HEK293 (cell line): ENCODE measurements around the gene CDT1.
A peak's percentile ranks its signal among the peaks of the same experiment; 100 is the strongest.

Experiments
- SP3 ChIP-seq: fragments of 450-650 bp; formaldehyde crosslinking; IDR thresholded peaks from 2 replicates; pipeline ENCODE4 v1.5.1; 2016; ENCODE audit warnings: missing biosample characterization, missing genetic modification characterization
- ZBTB20 ChIP-seq: fragments of 450-650 bp; formaldehyde crosslinking; IDR thresholded peaks from 2 replicates; pipeline ENCODE4 v1.5.1; 2016; ENCODE audit warnings: missing biosample characterization, missing genetic modification characterization
- ZEB2 ChIP-seq: fragments of 450-650 bp; formaldehyde crosslinking; IDR thresholded peaks from 2 replicates; pipeline ENCODE4 v1.5.1; 2016; ENCODE audit warnings: missing biosample characterization, missing genetic modification characterization
- ZIC2 ChIP-seq: fragments of 450-650 bp; formaldehyde crosslinking; IDR thresholded peaks from 2 replicates; pipeline ENCODE4 v1.5.1; 2016; ENCODE audit warnings: missing biosample characterization, missing genetic modification characterization
- ZNF138 ChIP-seq: fragments of 450-650 bp; formaldehyde crosslinking; IDR thresholded peaks from 2 replicates; pipeline ENCODE4 v1.5.1; 2016; ENCODE audit warnings: missing biosample characterization, missing genetic modification characterization, borderline replicate concordance
- ZNF184 ChIP-seq: fragments of 450-650 bp; IDR thresholded peaks from 2 replicates; pipeline ENCODE4 v1.5.1; 2018; ENCODE audit warnings: missing biosample characterization, mild to moderate bottlenecking, missing genetic modification characterization
- ZNF416 ChIP-seq: fragments of 450-650 bp; formaldehyde crosslinking; IDR thresholded peaks from 2 replicates; pipeline ENCODE4 v1.5.1; 2016; ENCODE audit warnings: missing biosample characterization, missing genetic modification characterization
- ZNF514 ChIP-seq: fragments of 450-650 bp; formaldehyde crosslinking; IDR thresholded peaks from 2 replicates; pipeline ENCODE4 v1.5.1; 2016; ENCODE audit warnings: missing biosample characterization, missing genetic modification characterization
- ZNF548 ChIP-seq: fragments of 450-650 bp; formaldehyde crosslinking; IDR thresholded peaks from 2 replicates; pipeline ENCODE4 v1.5.1; 2016; ENCODE audit warnings: missing biosample characterization, missing genetic modification characterization
- ZNF555 ChIP-seq: fragments of 450-650 bp; formaldehyde crosslinking; conservative IDR thresholded peaks from 2 replicates; pipeline ENCODE4 v1.5.1; 2017; ENCODE audit warnings: missing biosample characterization, mild to moderate bottlenecking, missing genetic modification characterization, inconsistent platforms
- ZNF677 ChIP-seq: fragments of 450-650 bp; IDR thresholded peaks from 2 replicates; pipeline ENCODE4 v1.5.0; 2018; ENCODE audit warnings: missing biosample characterization, mild to moderate bottlenecking, missing genetic modification characterization, moderate library complexity
- ZNF701 ChIP-seq: fragments of 450-650 bp; formaldehyde crosslinking; IDR thresholded peaks from 2 replicates; pipeline ENCODE4 v1.5.1; 2016; ENCODE audit warnings: missing biosample characterization, missing genetic modification characterization
- TF ChIP-seq, protein P1 (sequence below): fragments of 450-650 bp; formaldehyde crosslinking; IDR thresholded peaks from 2 replicates; pipeline ENCODE4 v1.5.1; 2016; ENCODE audit warnings: missing biosample characterization, missing genetic modification characterization
- TF ChIP-seq, protein P2 (sequence below): fragments of 450-650 bp; formaldehyde crosslinking; IDR thresholded peaks from 2 replicates; pipeline ENCODE4; 2016; ENCODE audit warnings: missing biosample characterization, missing genetic modification characterization
- TF ChIP-seq, protein P3 (sequence below): fragments of 450-650 bp; formaldehyde crosslinking; IDR thresholded peaks from 2 replicates; pipeline ENCODE4 v1.5.1; 2016; ENCODE audit warnings: missing biosample characterization, missing genetic modification characterization
- TF ChIP-seq, protein P4 (sequence below): fragments of 450-650 bp; formaldehyde crosslinking; IDR thresholded peaks from 2 replicates; pipeline ENCODE4 v1.5.1; 2016; ENCODE audit warnings: missing biosample characterization, missing genetic modification characterization

CDT1 gene

DNA sequence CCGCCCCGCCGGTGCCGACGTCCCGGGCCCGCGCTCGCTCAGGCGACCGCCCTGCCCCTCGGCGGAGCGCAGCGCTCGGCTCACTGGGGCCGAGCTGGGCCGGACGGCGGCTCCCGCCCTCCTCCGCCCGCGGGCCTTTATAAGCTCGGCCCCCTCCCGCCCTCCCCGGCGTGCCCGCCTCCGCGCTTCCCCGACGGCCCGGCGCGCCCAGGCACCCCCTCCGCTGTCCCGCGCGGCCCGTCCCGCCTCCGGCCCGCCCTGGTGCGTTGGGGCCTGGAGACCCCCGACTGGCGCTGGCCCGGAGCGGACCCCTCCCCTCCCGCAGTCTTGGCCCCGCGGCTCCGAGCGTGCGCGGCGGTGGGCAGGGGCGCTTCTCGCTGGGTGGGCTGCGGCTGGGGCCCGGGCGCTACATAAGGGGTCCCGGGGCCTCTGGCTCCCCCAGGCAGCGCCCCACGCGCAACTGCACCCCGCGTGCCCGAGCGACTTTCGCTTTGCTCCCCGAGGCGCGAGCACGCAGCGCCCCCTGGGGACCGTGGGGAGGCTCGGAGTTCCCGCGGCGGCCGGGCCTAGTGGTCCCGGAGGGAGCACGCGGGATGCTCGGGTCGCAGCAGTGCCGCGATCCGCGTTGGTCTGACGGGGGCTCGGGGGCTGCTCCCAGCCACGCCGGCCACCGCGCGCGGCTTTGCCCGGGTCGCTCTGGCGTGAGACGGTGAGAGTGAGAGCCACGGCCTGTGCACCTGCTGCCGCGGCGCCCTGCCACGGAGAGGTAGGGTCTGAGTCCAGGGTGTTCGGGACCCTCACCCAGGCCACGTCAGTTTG lies 18.3 kb upstream of the CDT1 start, which contains the start of gene PIEZO1 (continued):
- TF ChIP-seq ZBTB20 (tag by site-specific recombination) = peak; percentile 72; the same call in 1 of the 2 replicates
- no peak for TF ChIP-seq ZNF138 (tag by site-specific recombination)
- TF ChIP-seq ZNF677 = no peak; the same call in 1 of the 2 replicates
- TF ChIP-seq, protein P1, sequence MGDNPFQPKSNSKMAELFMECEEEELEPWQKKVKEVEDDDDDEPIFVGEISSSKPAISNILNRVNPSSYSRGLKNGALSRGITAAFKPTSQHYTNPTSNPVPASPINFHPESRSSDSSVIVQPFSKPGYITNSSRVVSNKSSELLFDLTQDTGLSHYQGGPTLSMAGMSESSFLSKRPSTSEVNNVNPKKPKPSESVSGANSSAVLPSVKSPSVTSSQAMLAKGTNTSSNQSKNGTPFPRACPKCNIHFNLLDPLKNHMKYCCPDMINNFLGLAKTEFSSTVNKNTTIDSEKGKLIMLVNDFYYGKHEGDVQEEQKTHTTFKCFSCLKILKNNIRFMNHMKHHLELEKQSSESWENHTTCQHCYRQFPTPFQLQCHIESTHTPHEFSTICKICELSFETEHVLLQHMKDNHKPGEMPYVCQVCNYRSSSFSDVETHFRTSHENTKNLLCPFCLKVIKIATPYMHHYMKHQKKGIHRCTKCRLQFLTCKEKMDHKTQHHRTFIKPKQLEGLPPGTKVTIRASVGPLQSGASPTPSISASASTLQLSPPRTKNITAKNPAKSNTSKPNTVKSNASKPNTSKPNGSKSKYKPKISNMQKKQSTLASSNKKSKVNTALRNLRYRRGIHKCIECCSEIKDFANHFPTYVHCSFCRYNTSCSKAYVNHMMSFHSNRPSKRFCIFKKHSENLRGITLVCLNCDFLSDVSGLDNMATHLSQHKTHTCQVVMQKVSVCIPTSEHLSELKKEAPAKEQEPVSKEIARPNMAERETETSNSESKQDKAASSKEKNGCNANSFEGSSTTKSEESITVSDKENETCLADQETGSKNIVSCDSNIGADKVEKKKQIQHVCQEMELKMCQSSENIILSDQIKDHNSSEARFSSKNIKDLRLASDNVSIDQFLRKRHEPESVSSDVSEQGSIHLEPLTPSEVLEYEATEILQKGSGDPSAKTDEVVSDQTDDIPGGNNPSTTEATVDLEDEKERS (tag by site-specific recombination) = no peak
- TF ChIP-seq ZNF555 (tag by site-specific recombination) = no peak
- TF ChIP-seq ZNF548 (tag by site-specific recombination) = no peak
- TF ChIP-seq, protein P2, sequence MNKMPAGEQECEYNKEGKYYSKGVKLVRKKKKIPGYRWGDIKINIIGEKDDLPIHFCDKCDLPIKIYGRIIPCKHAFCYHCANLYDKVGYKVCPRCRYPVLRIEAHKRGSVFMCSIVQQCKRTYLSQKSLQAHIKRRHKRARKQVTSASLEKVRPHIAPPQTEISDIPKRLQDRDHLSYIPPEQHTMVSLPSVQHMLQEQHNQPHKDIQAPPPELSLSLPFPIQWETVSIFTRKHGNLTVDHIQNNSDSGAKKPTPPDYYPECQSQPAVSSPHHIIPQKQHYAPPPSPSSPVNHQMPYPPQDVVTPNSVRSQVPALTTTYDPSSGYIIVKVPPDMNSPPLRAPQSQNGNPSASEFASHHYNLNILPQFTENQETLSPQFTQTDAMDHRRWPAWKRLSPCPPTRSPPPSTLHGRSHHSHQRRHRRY = no peak
- no peak for TF ChIP-seq SP3 (tag by site-specific recombination)
- TF ChIP-seq ZNF416 (tag by site-specific recombination) = no peak
- TF ChIP-seq ZIC2 (tag by site-specific recombination) = peak; percentile 88
- no peak for TF ChIP-seq ZNF701 (tag by site-specific recombination)
- TF ChIP-seq, protein P3, sequence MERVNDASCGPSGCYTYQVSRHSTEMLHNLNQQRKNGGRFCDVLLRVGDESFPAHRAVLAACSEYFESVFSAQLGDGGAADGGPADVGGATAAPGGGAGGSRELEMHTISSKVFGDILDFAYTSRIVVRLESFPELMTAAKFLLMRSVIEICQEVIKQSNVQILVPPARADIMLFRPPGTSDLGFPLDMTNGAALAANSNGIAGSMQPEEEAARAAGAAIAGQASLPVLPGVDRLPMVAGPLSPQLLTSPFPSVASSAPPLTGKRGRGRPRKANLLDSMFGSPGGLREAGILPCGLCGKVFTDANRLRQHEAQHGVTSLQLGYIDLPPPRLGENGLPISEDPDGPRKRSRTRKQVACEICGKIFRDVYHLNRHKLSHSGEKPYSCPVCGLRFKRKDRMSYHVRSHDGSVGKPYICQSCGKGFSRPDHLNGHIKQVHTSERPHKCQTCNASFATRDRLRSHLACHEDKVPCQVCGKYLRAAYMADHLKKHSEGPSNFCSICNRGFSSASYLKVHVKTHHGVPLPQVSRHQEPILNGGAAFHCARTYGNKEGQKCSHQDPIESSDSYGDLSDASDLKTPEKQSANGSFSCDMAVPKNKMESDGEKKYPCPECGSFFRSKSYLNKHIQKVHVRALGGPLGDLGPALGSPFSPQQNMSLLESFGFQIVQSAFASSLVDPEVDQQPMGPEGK (tag by site-specific recombination) = peak; percentile 83
- TF ChIP-seq ZNF514 (tag by site-specific recombination) = no peak
- TF ChIP-seq, protein P4, sequence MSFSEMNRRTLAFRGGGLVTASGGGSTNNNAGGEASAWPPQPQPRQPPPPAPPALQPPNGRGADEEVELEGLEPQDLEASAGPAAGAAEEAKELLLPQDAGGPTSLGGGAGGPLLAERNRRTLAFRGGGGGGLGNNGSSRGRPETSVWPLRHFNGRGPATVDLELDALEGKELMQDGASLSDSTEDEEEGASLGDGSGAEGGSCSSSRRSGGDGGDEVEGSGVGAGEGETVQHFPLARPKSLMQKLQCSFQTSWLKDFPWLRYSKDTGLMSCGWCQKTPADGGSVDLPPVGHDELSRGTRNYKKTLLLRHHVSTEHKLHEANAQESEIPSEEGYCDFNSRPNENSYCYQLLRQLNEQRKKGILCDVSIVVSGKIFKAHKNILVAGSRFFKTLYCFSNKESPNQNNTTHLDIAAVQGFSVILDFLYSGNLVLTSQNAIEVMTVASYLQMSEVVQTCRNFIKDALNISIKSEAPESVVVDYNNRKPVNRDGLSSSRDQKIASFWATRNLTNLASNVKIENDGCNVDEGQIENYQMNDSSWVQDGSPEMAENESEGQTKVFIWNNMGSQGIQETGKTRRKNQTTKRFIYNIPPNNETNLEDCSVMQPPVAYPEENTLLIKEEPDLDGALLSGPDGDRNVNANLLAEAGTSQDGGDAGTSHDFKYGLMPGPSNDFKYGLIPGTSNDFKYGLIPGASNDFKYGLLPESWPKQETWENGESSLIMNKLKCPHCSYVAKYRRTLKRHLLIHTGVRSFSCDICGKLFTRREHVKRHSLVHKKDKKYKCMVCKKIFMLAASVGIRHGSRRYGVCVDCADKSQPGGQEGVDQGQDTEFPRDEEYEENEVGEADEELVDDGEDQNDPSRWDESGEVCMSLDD = 0 out of 2 replicates have a peak, but pooled peaks have one; percentile 66
- no peak for TF ChIP-seq ZNF184
- TF ChIP-seq ZEB2 (tag by site-specific recombination) = 0 out of 2 replicates have a peak, but pooled peaks have one; percentile 41
